AG04449 (cell line): ENCODE results near the gene ART3.

Experiments
- CTCF ChIA-PET: fragments of 350-600 bp; formaldehyde crosslinking; extraction: SDS; loops from one replicate; lab custom pipeline; 2021; ENCODE audit warnings: antibody characterized with exemption; lab: Yijun Ruan, JAX
- POLR2A ChIA-PET: fragments of 400-600, 350-600 bp; formaldehyde crosslinking; extraction: SDS; loops from one replicate; lab custom pipeline; 2020; ENCODE audit warnings: antibody characterized with exemption, inconsistent platforms; lab: Yijun Ruan, JAX
- DNase-seq: peaks from one replicate; pipeline ENCODE4 v3.0.0-alpha.2; 2010; ENCODE audit warnings: low read depth, low spot score
- H3K4me3 ChIP-seq: 2 replicates; pipeline ENCODE4 v1.5.1; 2011; ENCODE audit warnings: low read depth, mild to moderate bottlenecking, control low read depth, low read length
- TF ChIP-seq, protein P1 (sequence below): IDR thresholded peaks from one replicate; pipeline ENCODE4 v1.5.1; 2011; ENCODE audit warnings: mild to moderate bottlenecking, moderate library complexity, low read length, control low read depth, inconsistent platforms; ENCODE audit not compliant: insufficient read depth; ENCODE audit errors: missing control alignments

The ART3 gene

DNA sequence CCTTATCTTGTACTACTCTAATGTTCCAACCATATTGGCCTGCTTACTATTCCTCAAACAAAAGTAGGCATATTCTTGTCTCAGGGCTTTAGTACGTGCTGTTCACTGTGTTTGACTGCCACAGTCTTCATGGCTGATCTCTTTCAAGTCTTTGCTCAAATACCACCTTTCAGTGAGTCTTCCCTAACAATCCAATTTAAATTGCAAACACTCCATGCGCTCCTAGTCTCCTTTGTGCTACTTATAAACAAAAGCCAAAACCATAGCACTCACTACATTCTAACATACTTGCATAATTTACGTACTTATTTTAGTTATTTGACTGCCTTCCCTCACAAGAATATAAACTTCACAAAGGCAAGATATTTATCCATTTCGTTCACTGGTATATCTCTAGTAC is 1.7 kb upstream of the ART3 start:
- DNase-seq, result no peak
- H3K4me3 ChIP-seq, result no peak overlapping the region
- TF ChIP-seq, protein P1, sequence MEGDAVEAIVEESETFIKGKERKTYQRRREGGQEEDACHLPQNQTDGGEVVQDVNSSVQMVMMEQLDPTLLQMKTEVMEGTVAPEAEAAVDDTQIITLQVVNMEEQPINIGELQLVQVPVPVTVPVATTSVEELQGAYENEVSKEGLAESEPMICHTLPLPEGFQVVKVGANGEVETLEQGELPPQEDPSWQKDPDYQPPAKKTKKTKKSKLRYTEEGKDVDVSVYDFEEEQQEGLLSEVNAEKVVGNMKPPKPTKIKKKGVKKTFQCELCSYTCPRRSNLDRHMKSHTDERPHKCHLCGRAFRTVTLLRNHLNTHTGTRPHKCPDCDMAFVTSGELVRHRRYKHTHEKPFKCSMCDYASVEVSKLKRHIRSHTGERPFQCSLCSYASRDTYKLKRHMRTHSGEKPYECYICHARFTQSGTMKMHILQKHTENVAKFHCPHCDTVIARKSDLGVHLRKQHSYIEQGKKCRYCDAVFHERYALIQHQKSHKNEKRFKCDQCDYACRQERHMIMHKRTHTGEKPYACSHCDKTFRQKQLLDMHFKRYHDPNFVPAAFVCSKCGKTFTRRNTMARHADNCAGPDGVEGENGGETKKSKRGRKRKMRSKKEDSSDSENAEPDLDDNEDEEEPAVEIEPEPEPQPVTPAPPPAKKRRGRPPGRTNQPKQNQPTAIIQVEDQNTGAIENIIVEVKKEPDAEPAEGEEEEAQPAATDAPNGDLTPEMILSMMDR, result no peak
- POLR2A ChIA-PET, result no interaction called here
- CTCF ChIA-PET, result no interaction called here

DNA sequence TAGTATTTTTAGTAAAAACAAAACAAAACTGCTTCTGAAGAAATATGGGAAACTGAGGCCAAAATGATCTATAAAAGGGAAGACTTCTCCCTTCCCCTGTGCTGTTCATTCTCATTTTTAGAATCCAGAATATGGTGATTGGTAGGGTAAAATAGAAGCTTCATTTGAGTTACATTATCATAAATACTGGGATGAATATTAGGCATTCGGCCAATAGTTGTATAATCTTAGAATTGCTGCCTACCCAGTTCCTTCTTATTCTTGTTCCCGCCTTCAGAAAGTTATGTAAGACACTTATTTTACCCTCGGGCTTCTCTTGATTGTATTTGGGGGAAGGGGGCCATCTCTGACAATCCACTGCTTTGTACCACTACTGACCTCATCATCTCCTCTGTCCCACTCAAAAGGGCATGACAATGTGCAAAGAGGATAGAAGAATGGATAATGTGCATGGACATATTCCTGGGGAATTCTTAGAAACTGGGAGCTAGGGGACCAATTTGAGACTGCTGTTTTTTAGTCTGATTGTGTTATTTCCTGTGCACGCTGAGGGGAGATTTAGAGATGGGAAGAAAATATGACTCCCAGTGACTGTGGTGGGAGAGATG is 588 bp downstream of the ART3 start:
- POLR2A ChIA-PET, result no interaction called here
- no peak overlapping the region for H3K4me3 ChIP-seq
- CTCF ChIA-PET, result interaction anchor here (1.2 to 2.1 kb wide), 3 partner anchors 12 to 79 kb away, joined by 3 to 12 read pairs (median 3); no protein-coding TSS in a partner anchor
- TF ChIP-seq, protein P1, result no peak
- DNase-seq, result no peak

DNA sequence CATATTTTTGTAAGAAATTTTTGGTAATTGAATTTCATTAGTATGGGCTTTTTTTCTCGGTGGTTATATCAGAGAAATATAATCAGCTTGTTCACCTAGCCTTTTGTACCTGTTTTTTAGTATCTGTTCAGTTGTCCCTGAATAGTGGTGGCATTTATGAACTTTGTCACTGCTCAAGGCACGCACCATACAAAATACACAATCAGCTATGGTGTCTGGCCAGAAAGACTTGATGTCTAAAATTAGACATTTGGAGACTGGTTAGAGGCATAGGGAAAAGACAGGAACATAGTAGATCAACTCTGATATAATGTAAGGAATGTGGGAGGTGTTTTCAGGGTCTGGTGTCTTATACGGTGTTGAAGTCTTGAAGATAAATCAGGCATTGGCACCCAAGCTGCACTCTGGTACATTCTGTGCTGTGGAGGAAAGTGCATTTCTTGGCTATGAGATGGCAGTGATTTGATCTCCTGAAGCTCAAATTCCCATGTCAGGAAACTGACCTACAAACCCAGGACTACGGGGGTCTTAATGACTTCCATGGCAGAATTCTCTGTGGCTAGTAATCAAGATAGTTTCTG is 3.6 kb downstream of the ART3 start:
- POLR2A ChIA-PET, result no interaction called here
- CTCF ChIA-PET, result interaction anchor here (1.0 to 3.1 kb wide), 5 partner anchors 9 to 83 kb away, joined by 4 to 15 read pairs (median 4); no protein-coding TSS in a partner anchor
- no peak overlapping the region for H3K4me3 ChIP-seq
- TF ChIP-seq, protein P1, result no peak
- DNase-seq, result no peak

DNA sequence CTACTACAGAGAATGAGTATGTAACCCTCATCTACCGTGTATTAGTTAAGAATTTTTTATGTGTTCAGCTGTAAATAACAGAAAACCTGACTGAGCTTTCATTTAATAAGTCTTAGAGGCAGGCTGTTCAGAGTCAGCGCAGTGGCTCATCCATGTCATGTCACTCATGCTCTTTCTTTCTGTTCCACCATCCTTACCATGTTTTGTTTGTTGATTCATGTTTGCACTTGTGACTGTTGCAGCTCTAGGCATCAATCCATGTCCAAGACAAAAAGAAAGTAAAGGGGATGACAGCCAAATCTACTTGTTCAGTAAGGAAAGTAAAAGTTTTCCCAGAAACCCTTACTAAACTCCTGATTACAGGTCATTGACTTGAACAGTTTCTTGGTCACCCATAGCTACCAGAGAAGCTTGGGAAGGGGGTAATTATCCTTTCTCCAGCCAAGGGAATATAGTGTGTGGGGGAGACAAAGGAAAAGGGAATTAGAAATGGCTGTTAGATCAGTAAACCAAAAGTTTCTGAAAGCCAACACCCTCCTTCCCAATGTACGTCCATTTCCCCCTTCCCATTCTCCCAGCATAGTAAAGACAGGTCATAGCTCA is 9.0 kb downstream of the ART3 start:
- no peak for DNase-seq
- ChIA-PET POLR2A (no interaction called here), CTCF (interaction anchor here (1.1 to 2.7 kb wide), 7 partner anchors 9 to 188 kb away, joined by 3 to 18 read pairs (median 4); no protein-coding TSS in a partner anchor)

DNA sequence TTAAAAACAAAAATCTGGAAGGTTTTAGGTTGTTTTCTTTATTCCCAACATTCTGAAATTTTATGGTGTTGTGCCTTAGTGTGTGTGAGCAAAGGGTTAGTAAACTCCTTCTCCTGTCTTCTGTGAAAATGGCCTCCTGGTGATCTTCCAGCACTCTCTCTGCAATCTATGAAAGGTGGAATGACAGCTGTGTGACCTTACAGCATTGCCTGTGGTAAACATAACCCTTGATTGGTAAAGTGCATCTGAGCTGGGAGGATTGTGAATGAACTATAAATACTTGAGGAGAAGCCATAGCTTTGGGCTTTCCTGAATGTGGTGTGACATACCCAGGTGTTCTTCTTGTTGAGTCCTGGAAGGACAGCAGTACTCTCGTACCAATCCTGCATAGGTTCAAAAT is 10.0 kb downstream of the ART3 start:
- CTCF ChIA-PET, result interaction anchor here (0.9 to 2.7 kb wide), 5 partner anchors 16 to 189 kb away, joined by 3 to 18 read pairs (median 4); no protein-coding TSS in a partner anchor
- DNase-seq, result no peak
- POLR2A ChIA-PET, result no interaction called here
- H3K4me3 ChIP-seq, result no peak overlapping the region
- TF ChIP-seq, protein P1, result no peak

More for the DNA sequence above, 9.0 kb downstream of the ART3 start:
- TF ChIP-seq, protein P1, result no peak
- H3K4me3 ChIP-seq, result no peak overlapping the region
